ENCODE measurements around the gene AADACL4.
"Not testable (repeated sequence)": the region's sequence is repeated elsewhere in the genome, so short reads cannot be mapped to it uniquely, and the experiment has no call there.

The AADACL4 gene

GRCh38 chr1:12658531-12659453 is 14.9 kb downstream of the AADACL4 start:
- DNase-seq (ENCODE audit: low read depth), result peak; percentile 60

GRCh38 chr1:12661606-12662219 is 17.8 kb downstream of the AADACL4 start:
- DNase-seq (ENCODE audit: low read depth), result no peak

GRCh38 chr1:12662556-12662955 is 18.7 kb downstream of the AADACL4 start:
- no peak for DNase-seq (ENCODE audit: low read depth)

- no peak for DNase-seq (ENCODE audit: low read depth)
These were observed 21.6 kb downstream of the AADACL4 start for GRCh38 chr1:12665511-12665910.

GRCh38 chr1:12666141-12666735 is 22.4 kb downstream of the AADACL4 start:
- no peak for DNase-seq (ENCODE audit: low read depth)

- no peak for DNase-seq (ENCODE audit: low read depth)
These were observed 25.7 kb downstream of the AADACL4 start for GRCh38 chr1:12669529-12670068.

- no peak for DNase-seq (ENCODE audit: low read depth)
These were observed 30.5 kb downstream of the AADACL4 start for GRCh38 chr1:12674358-12674757.

- DNase-seq (ENCODE audit: low read depth), result not testable (repeated sequence)
These were observed 32.2 kb downstream of the AADACL4 start for GRCh38 chr1:12676122-12676521.

GRCh38 chr1:12677565-12677964 is 33.7 kb downstream of the AADACL4 start:
- no peak for DNase-seq (ENCODE audit: low read depth)

GRCh38 chr1:12678350-12678749 is 34.5 kb downstream of the AADACL4 start:
- no peak for DNase-seq (ENCODE audit: low read depth)

GRCh38 chr1:12678820-12679219 is 34.9 kb downstream of the AADACL4 start:
- no peak for DNase-seq (ENCODE audit: low read depth)

- no peak for DNase-seq (ENCODE audit: low read depth)
These were observed 46.3 kb downstream of the AADACL4 start for GRCh38 chr1:12690156-12690555.

GRCh38 chr1:12692967-12693782 is 49.3 kb downstream of the AADACL4 start:
- DNase-seq (ENCODE audit: low read depth), result no peak

- no peak for DNase-seq (ENCODE audit: low read depth)
These were observed 52.8 kb downstream of the AADACL4 start for GRCh38 chr1:12696658-12697057.

- no peak for DNase-seq (ENCODE audit: low read depth)
These were observed 53.5 kb downstream of the AADACL4 start for GRCh38 chr1:12697397-12697796.

GRCh38 chr1:12703821-12704451 is 60.1 kb downstream of the AADACL4 start:
- DNase-seq (ENCODE audit: low read depth), result no peak

- DNase-seq (ENCODE audit: low read depth), result no peak
These were observed 62.2 kb downstream of the AADACL4 start for GRCh38 chr1:12706061-12706460.

GRCh38 chr1:12708396-12709090 is 64.7 kb downstream of the AADACL4 start:
- no peak for DNase-seq (ENCODE audit: low read depth)

- DNase-seq (ENCODE audit: low read depth), result no peak
These were observed 65.2 kb downstream of the AADACL4 start for GRCh38 chr1:12709091-12709491.

GRCh38 chr1:12709696-12710095 is 65.8 kb downstream of the AADACL4 start:
- DNase-seq (ENCODE audit: low read depth), result no peak

- DNase-seq (ENCODE audit: low read depth), result no peak
These were observed 67.7 kb downstream of the AADACL4 start for GRCh38 chr1:12711536-12711935.

Measured in stimulated activated CD8-positive, alpha-beta memory T cell treated with anti-CD3 and anti-CD28 coated beads, Interleukin-12 subunit alpha, Interleukin-12 subunit beta, amount 100 ng/mL, for 1 hour (primary cell).